ENCODE data around the gene ITPR2.
A peak's percentile ranks its signal among the peaks of the same experiment; 100 is the strongest.

ITPR2 gene

GRCh38 chr12:26379777-26380467, 453.1 kb downstream of the ITPR2 start:
- DNase-seq = no peak

GRCh38 chr12:26378711-26379110, 454.3 kb downstream of the ITPR2 start:
- peak; percentile 63 to 64 for DNase-seq

- peak in 1 of 2 donors; percentile 31 for DNase-seq
Observed at GRCh38 chr12:26374934-26375680, 457.9 kb downstream of the ITPR2 start.

GRCh38 chr12:26373606-26374495, 459.1 kb downstream of the ITPR2 start:
- peak in 1 of 2 donors; percentile 51 for DNase-seq

- DNase-seq = no peak
Observed at GRCh38 chr12:26372866-26373265, 460.1 kb downstream of the ITPR2 start.

- DNase-seq = no peak
Observed at GRCh38 chr12:26370098-26370497, 462.9 kb downstream of the ITPR2 start.

- DNase-seq = peak in 1 of 2 donors; percentile 55
Observed at GRCh38 chr12:26369588-26369987, 463.4 kb downstream of the ITPR2 start.

GRCh38 chr12:26367991-26368730, 464.8 kb downstream of the ITPR2 start:
- DNase-seq = peak in 1 of 2 donors; percentile 51

GRCh38 chr12:26361964-26362363, 471.0 kb downstream of the ITPR2 start:
- no peak for DNase-seq

GRCh38 chr12:26360062-26360461, 472.9 kb downstream of the ITPR2 start:
- DNase-seq = peak; percentile 86 to 89

GRCh38 chr12:26359576-26359975, 473.4 kb downstream of the ITPR2 start:
- peak; percentile 95 to 97 for DNase-seq

GRCh38 chr12:26358651-26359050, 474.3 kb downstream of the ITPR2 start:
- DNase-seq = no peak

GRCh38 chr12:26347300-26347699, 485.7 kb downstream of the ITPR2 start:
- DNase-seq = no peak

GRCh38 chr12:26346736-26347135, 486.3 kb downstream of the ITPR2 start:
- peak in 1 of 2 donors; percentile 32 for DNase-seq

GRCh38 chr12:26345471-26346003, 487.5 kb downstream of the ITPR2 start:
- no peak for DNase-seq

- no peak for DNase-seq
Observed at GRCh38 chr12:26341491-26341890, 491.5 kb downstream of the ITPR2 start.

- DNase-seq = peak; percentile 97
Observed at GRCh38 chr12:26340649-26341048, 492.3 kb downstream of the ITPR2 start.

- DNase-seq = no peak
Observed at GRCh38 chr12:26339976-26340375, 493.0 kb downstream of the ITPR2 start.

GRCh38 chr12:26338586-26339572, 494.1 kb downstream of the ITPR2 start:
- peak; percentile 27 to 59 for DNase-seq

- DNase-seq = no peak
Observed at GRCh38 chr12:26335651-26336050, 497.3 kb downstream of the ITPR2 start.
